Measurements from ENCODE around the gene E2F4. TPM values are rescaled to one million over a fixed set of nuclear protein-coding genes. Genes with fewer than 3 reads are reported as not detected.

The E2F4 gene
- total RNA-seq, 1 experiment from 2014 or later = 114 TPM

GRCh38 chr16:67216612-67217490, 24.9 kb downstream of the E2F4 start:
- Histone ChIP-seq H3K27ac (ENCODE audit: low read depth, low read length) (no peak overlapping the region), H4K20me1 (ENCODE audit: insufficient read depth) (no peaks in the 10 kb centered on the region), H3K79me2 (ENCODE audit: insufficient read depth, low read length) (no peaks in the 10 kb centered on the region), H3K27me3 (ENCODE audit: insufficient read depth, low read length) (no peaks in the 10 kb centered on the region), H3K4me1 (ENCODE audit: control insufficient read depth in 1 of 2, insufficient read depth in 2 of 2, low read length in 2 of 2) (peaks cover 0 to 8% of the 10 kb centered on the region in 2 experiments; a peak in 2 of 4 replicates), H3K9me3 (ENCODE audit: control insufficient read depth in 1 of 2, insufficient read depth in 1 of 2, low read depth in 1 of 2, low read length in 2 of 2) (no peaks in the 10 kb centered on the region), H3K9ac (ENCODE audit: low read length) (no peak overlapping the region), H3K36me3 (ENCODE audit: control insufficient read depth in 1 of 2, insufficient read depth in 2 of 2, low read length in 2 of 2) (no peaks in the 10 kb centered on the region), H2AFZ (ENCODE audit: low read depth, low read length, poor library complexity, severe bottlenecking) (no peak overlapping the region), H3K4me2 (ENCODE audit: low read length) (no peak overlapping the region), H3K4me3 (replicated peaks in 1 of 2; ENCODE audit: low read depth in 1 of 2, low read length in 2 of 2) (no peak overlapping the region), H3K9me2 (ENCODE audit: insufficient read depth) (no peaks in the 10 kb centered on the region)
- no peak for DNase-seq (ENCODE audit: low read depth, low spot score)
- no peak for ATAC-seq
- RAD21 ChIA-PET (ENCODE audit: low non-redundant PET in 1 of 2, low total read pairs in 2 of 2, uncharacterized antibody in 2 of 2, unreplicated experiment in 2 of 2) = no interaction called here
- CTCF ChIA-PET = no interaction called here
- TF ChIP-seq POLR2AphosphoS5 (IDR thresholded peaks at IDR 0.05; ENCODE audit: low read depth, low read length) = no peak
- TF ChIP-seq MAX (IDR thresholded peaks at IDR 0.05) = no peak
- no peak for TF ChIP-seq EZH2 (IDR thresholded peaks at IDR 0.05)
- no peak for TF ChIP-seq FOSL1 (IDR thresholded peaks at IDR 0.05; ENCODE audit: low read depth)
- TF ChIP-seq ZFX (IDR thresholded peaks at IDR 0.05) = no peak
- no peak for TF ChIP-seq ELF1 (IDR thresholded peaks at IDR 0.05; ENCODE audit: borderline replicate concordance, low read depth)
- no peak for TF ChIP-seq POLR2A (IDR thresholded peaks at IDR 0.05; ENCODE audit: borderline replicate concordance, extremely low read depth, insufficient read depth, insufficient read length)
- no peak for TF ChIP-seq EZH2phosphoT487 (IDR thresholded peaks at IDR 0.05; ENCODE audit: borderline replicate concordance)
- no peak for TF ChIP-seq CEBPB (IDR thresholded peaks at IDR 0.05; ENCODE audit: low read depth)
- no peak for TF ChIP-seq ZNF274 (IDR thresholded peaks at IDR 0.05; ENCODE audit: low read depth, low read length)
- TF ChIP-seq SP1 (IDR thresholded peaks at IDR 0.05; ENCODE audit: low read depth) = no peak
- no peak for TF ChIP-seq REST (IDR thresholded peaks at IDR 0.05; ENCODE audit: low read depth)
- no peak for TF ChIP-seq CTCF (IDR thresholded peaks at IDR 0.05 in 2 of 3, conservative IDR thresholded peaks at IDR 0.05 in 1 of 3; ENCODE audit: borderline replicate concordance in 1 of 3, insufficient read depth in 1 of 3, low read depth in 2 of 3, low read length in 2 of 3)
- TF ChIP-seq YY1 (IDR thresholded peaks at IDR 0.05; ENCODE audit: extremely low read depth, insufficient replicate concordance, low read depth, low read length) = no peak
- no peak for TF ChIP-seq TCF7L2 (IDR thresholded peaks at IDR 0.05; ENCODE audit: borderline replicate concordance, extremely low read depth, insufficient read depth, insufficient read length)
- TF ChIP-seq ATF3 (IDR thresholded peaks at IDR 0.05) = no peak
- POLR2A ChIA-PET = interaction anchor here (1.0 kb wide), 1 partner anchor 10 kb away, joined by 3 read pairs; the partner anchor contains the start of gene TMEM208
- BruUV-seq (replicated peaks) = no TSS peak
- intact Hi-C loops (cut with micrococcal nuclease) = no loop called here

All from HCT116 (cell line).